H1 (cell line): ENCODE data around the gene MEF2D. TPM values are rescaled to one million over a fixed set of nuclear protein-coding genes. Genes with fewer than 3 reads are reported as not detected.

Experiments used
- CTCF ChIA-PET: fragments of 300-600 bp; sonication (Branson Sonifier 250); formaldehyde crosslinking; loops from one replicate; lab custom pipeline; 2021; ENCODE audit not compliant: partially characterized antibody; lab: Charles Lee
- POLR2A ChIA-PET: fragments of 300-600 bp; sonication (Branson Sonifier 250); formaldehyde crosslinking; loops from one replicate; lab custom pipeline; 2021; ENCODE audit warnings: inconsistent platforms; ENCODE audit not compliant: partially characterized antibody; lab: Charles Lee
- DNase-seq, 2 experiments: peaks; one replicate each; pipeline versions ENCODE4 v3.0.0 to v3.0.0-alpha.2; 2010 to 2022; ENCODE audit warnings: low spot score in 2 of 2, low read depth in 1 of 2, mixed read lengths in 1 of 2
- FAIRE-seq: peaks from 2 replicates; lab custom pipeline; 2011; peaks lifted over from hg19 to GRCh38; lab: Jason Lieb, UNC
- H2AFZ ChIP-seq: 2 replicates; pipeline ENCODE4 v1.8.1; 2012; ENCODE audit warnings: low read length, inconsistent platforms
- H2AK5ac ChIP-seq: 2 replicates; pipeline ENCODE4 v1.6.1; 2013; ENCODE audit warnings: low read depth, low read length
- H2BK120ac ChIP-seq: replicated peaks from 2 replicates; pipeline ENCODE3; 2013; ENCODE audit warnings: low read depth, low read length, inconsistent platforms
- H2BK12ac ChIP-seq: 2 replicates; pipeline ENCODE4 v1.6.1; 2013; ENCODE audit warnings: low read depth, low read length
- H2BK15ac ChIP-seq: 2 replicates; pipeline ENCODE4 v1.6.1; 2013; ENCODE audit warnings: low read length
- H2BK20ac ChIP-seq: 2 replicates; pipeline ENCODE4 v1.6.1; 2013; ENCODE audit warnings: low read length
- H2BK5ac ChIP-seq: 2 replicates; pipeline ENCODE4 v1.6.1; 2013; ENCODE audit warnings: low read depth, low read length
- H3K14ac ChIP-seq: 2 replicates; pipeline ENCODE4 v1.6.1; 2013; ENCODE audit warnings: inconsistent platforms; ENCODE audit not compliant: insufficient read length
- H3K18ac ChIP-seq: 2 replicates; pipeline ENCODE4 v1.6.1; 2013; ENCODE audit warnings: low read length; ENCODE audit errors: extremely low read depth
- H3K23ac ChIP-seq: 2 replicates; pipeline ENCODE4 v1.6.1; 2013; ENCODE audit warnings: inconsistent platforms; ENCODE audit not compliant: insufficient read length
- H3K23me2 ChIP-seq: 2 replicates; pipeline ENCODE4 v1.6.1; 2013; ENCODE audit warnings: low read depth, low read length
- H3K27ac ChIP-seq: 2 replicates; pipeline ENCODE4 v1.6.1; 2011; ENCODE audit warnings: low read depth, low read length, inconsistent platforms
- H3K27me3 ChIP-seq, 4 experiments: replicated peaks in 1 of 4; 1 replicate in 1 of 4; 2 replicates in 3 of 4; pipeline versions ENCODE4 v1.6.1 to v1.8.1; 2011 to 2013; ENCODE audit warnings: low read length in 3 of 4, mild to moderate bottlenecking in 3 of 4, inconsistent platforms in 2 of 4, mixed read lengths in 2 of 4, moderate library complexity in 1 of 4; ENCODE audit not compliant: control insufficient read depth in 3 of 4, insufficient read depth in 3 of 4; ENCODE audit errors: extremely low read depth in 1 of 4
- H3K36me3 ChIP-seq, 4 experiments: 2 replicates each; pipeline versions ENCODE4 v1.6.1 to v1.8.1; 2011 to 2013; ENCODE audit warnings: mild to moderate bottlenecking in 4 of 4, low read length in 3 of 4, moderate library complexity in 2 of 4, control low read depth in 1 of 4, inconsistent platforms in 1 of 4; ENCODE audit not compliant: insufficient read depth in 4 of 4, control insufficient read depth in 2 of 4
- H3K4ac ChIP-seq: replicated peaks from 2 replicates; pipeline ENCODE3; 2013; ENCODE audit warnings: low read length, low read depth, mixed read lengths, inconsistent platforms; ENCODE audit not compliant: insufficient read length
- H3K4me1 ChIP-seq, 4 experiments: replicated peaks in 1 of 4; 1 replicate in 1 of 4; 2 replicates in 3 of 4; pipeline versions ENCODE4 v1.6.1 to v1.8.1; 2011 to 2013; ENCODE audit warnings: low read length in 3 of 4, inconsistent platforms in 2 of 4, mixed read lengths in 1 of 4; ENCODE audit not compliant: insufficient read depth in 4 of 4, control insufficient read depth in 3 of 4
- H3K4me2 ChIP-seq, 2 experiments: 2 replicates each; pipeline versions ENCODE4 v1.6.1 to v1.8.1; 2011 to 2013; ENCODE audit warnings: low read depth in 2 of 2, low read length in 2 of 2, control low read depth in 1 of 2, inconsistent platforms in 1 of 2, mild to moderate bottlenecking in 1 of 2; ENCODE audit not compliant: insufficient read depth in 1 of 2
- H3K4me3 ChIP-seq, 4 experiments: fragments of 200-600, 300-600 bp in 1 of 4; sonication (generic), shearing (Covaris generic), sonication (Bioruptor Twin) in 1 of 4; 2 replicates each; pipeline versions ENCODE4 v1.5.1 to v1.8.1; 2011 to 2016; ENCODE audit warnings: low read length in 4 of 4, low read depth in 3 of 4, control low read depth in 2 of 4, inconsistent platforms in 2 of 4, mild to moderate bottlenecking in 2 of 4, mixed read lengths in 1 of 4, moderate library complexity in 1 of 4; ENCODE audit not compliant: insufficient read depth in 2 of 4; ENCODE audit errors: extremely low read depth in 1 of 4
- H3K56ac ChIP-seq: replicated peaks from 2 replicates; pipeline ENCODE3; 2013; ENCODE audit warnings: low read depth, mild to moderate bottlenecking, mixed read lengths, low read length, inconsistent platforms; ENCODE audit not compliant: insufficient read length
- H3K79me1 ChIP-seq: 2 replicates; pipeline ENCODE4 v1.6.1; 2013; ENCODE audit warnings: low read depth, low read length, control low read depth
- H3K79me2 ChIP-seq, 2 experiments: 2 replicates each; pipeline versions ENCODE4 v1.6.1 to v1.8.1; 2012 to 2013; ENCODE audit warnings: low read length in 2 of 2, mild to moderate bottlenecking in 2 of 2, inconsistent platforms in 1 of 2; ENCODE audit not compliant: insufficient read depth in 2 of 2, control insufficient read depth in 1 of 2
- H3K9ac ChIP-seq, 4 experiments: replicated peaks in 1 of 4; 1 replicate in 1 of 4; 2 replicates in 3 of 4; pipeline versions ENCODE4 v1.6.1 to v1.8.1; 2011 to 2013; ENCODE audit warnings: low read depth in 3 of 4, low read length in 3 of 4, control low read depth in 2 of 4, mild to moderate bottlenecking in 2 of 4, moderate library complexity in 2 of 4, inconsistent platforms in 1 of 4; ENCODE audit errors: extremely low read depth in 1 of 4
- H3K9me3 ChIP-seq, 2 experiments: 2 replicates each; pipeline versions ENCODE4 v1.6.1 to v1.8.1; 2012 to 2013; ENCODE audit warnings: mild to moderate bottlenecking in 2 of 2, moderate library complexity in 2 of 2, control low read depth in 1 of 2, inconsistent platforms in 1 of 2, low read depth in 1 of 2, low read length in 1 of 2, mixed read lengths in 1 of 2; ENCODE audit not compliant: insufficient read depth in 2 of 2
- H4K20me1 ChIP-seq, 2 experiments: replicated peaks in 1 of 2; 2 replicates each; pipeline versions ENCODE3 to v1.8.1; 2011 to 2013; ENCODE audit warnings: inconsistent platforms in 2 of 2, low read length in 2 of 2, mild to moderate bottlenecking in 1 of 2; ENCODE audit not compliant: insufficient read depth in 2 of 2, control insufficient read depth in 1 of 2
- H4K5ac ChIP-seq: 2 replicates; pipeline ENCODE4 v1.6.1; 2013; ENCODE audit warnings: low read length, low read depth, mixed read lengths, inconsistent platforms; ENCODE audit not compliant: insufficient read length
- H4K8ac ChIP-seq: 2 replicates; pipeline ENCODE4 v1.8.0; 2013; ENCODE audit warnings: mild to moderate bottlenecking, moderate library complexity, low read length, inconsistent platforms; ENCODE audit not compliant: insufficient read depth; ENCODE audit errors: extremely low read depth
- H4K91ac ChIP-seq: replicated peaks from 2 replicates; pipeline ENCODE3; 2013; ENCODE audit warnings: low read length, mixed read lengths, inconsistent platforms; ENCODE audit not compliant: insufficient read length
- BACH1 ChIP-seq: IDR thresholded peaks from 2 replicates; pipeline ENCODE4 v1.6.1; 2012; ENCODE audit warnings: low read length, improper control_type of control experiment
- JUN ChIP-seq: IDR thresholded peaks from 2 replicates; pipeline ENCODE4 v1.6.1; 2011; ENCODE audit warnings: low read depth, mild to moderate bottlenecking, improper control_type of control experiment, low read length
- JUND ChIP-seq: IDR thresholded peaks from 2 replicates; pipeline ENCODE4 v1.6.1; 2011; ENCODE audit warnings: mild to moderate bottlenecking, improper control_type of control experiment, low read length
- POLR2A ChIP-seq, 2 experiments: IDR thresholded peaks; 1 replicate in 1 of 2; 2 replicates in 1 of 2; pipeline ENCODE4 v1.6.1; 2011; ENCODE audit warnings: low read depth in 2 of 2, low read length in 2 of 2, mild to moderate bottlenecking in 2 of 2; ENCODE audit errors: control extremely low read depth in 1 of 2
- RXRA ChIP-seq: IDR thresholded peaks from 2 replicates; pipeline ENCODE4 v1.6.1; 2011; ENCODE audit warnings: low read depth, mild to moderate bottlenecking, low read length, moderate library complexity; ENCODE audit not compliant: insufficient read depth
- SUZ12 ChIP-seq: fragments of 200-600 bp; sonication (generic); IDR thresholded peaks from 2 replicates; pipeline ENCODE4 v1.6.1; 2012; ENCODE audit warnings: mild to moderate bottlenecking, inconsistent platforms, low read length, moderate library complexity, mixed read lengths
- TAF7 ChIP-seq: optimal IDR thresholded peaks from 2 replicates; pipeline ENCODE3; 2011; ENCODE audit warnings: low read depth, mild to moderate bottlenecking, inconsistent platforms, low read length, moderate library complexity, borderline replicate concordance
- WGBS, 2 experiments: shearing (Covaris generic) in 1 of 2; methylation state at CpG; one replicate each; pipeline versions ENCODE4 v1.1.6 to v1.1.7; 2013 to 2015; ENCODE audit warnings: low lambda C conversion rate in 2 of 2, mixed read lengths in 2 of 2, inconsistent platforms in 1 of 2, low coverage in 1 of 2, missing lambda C conversion rate in 1 of 2; ENCODE audit not compliant: insufficient replicate concordance in 2 of 2, insufficient coverage in 1 of 2, insufficient read length in 1 of 2; ENCODE audit errors: extremely low coverage in 1 of 2, missing lambda C conversion rate in 1 of 2; 5-methylcytosine and 5-hydroxymethylcytosine counted together
- polyA plus RNA-seq, 7 experiments: library from polyadenylated mRNA; depleted of rRNA in 3 of 7; stranded (reverse) in 5 of 7; unstranded in 2 of 7; fragments of >200 nt in 5 of 7; fragments of 200-250 nt in 2 of 7; gene quantifications; 1 replicate in 5 of 7; 2 replicates in 1 of 7; 4 replicates in 1 of 7; pipeline versions ENCODE4 v1.2.1 to v1.2.3, GENCODE V29; 2011 to 2013; ENCODE audit warnings: missing spikeins in 2 of 7, mixed read lengths in 2 of 7
- total RNA-seq: library from RNA; stranded (reverse); fragmentation: NEBNext Ultra II Directional; extraction: Animal tissue kit (Norgen Biotek cat#: 25700); gene quantifications from 2 replicates; pipeline ENCODE4 v1.2.1, GENCODE V29; 2021
- TF ChIP-seq, protein P1 (sequence below): IDR thresholded peaks from 2 replicates; pipeline ENCODE4 v1.6.1; 2012; ENCODE audit warnings: low read length, inconsistent platforms

MEF2D gene
- total and polyA plus RNA-seq, 2 of the 8 experiments (the other 6 are each of a cell fraction or from before 2014, with no cell fraction given), result 17.3 to 20.3 TPM

DNA sequence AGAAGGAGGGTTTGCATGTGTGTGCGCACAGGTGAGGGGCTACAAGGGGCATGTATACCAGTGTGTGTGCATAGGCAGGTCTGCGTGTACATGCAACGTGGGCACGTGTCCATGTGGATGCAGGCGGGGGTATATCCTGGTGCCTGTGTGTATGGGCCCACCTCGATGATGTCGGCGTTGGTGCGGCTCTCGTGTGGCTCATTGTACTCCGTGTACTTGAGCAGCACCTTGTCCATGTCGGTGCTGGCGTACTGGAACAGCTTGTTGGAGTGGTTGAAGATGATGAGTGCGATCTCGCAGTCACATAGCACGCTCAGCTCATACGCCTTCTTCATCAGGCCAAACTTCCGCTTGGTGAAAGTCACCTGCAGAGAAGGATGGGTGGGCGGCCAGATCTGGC, 18.3 kb downstream of the MEF2D start:
- Histone ChIP-seq H2BK15ac (0 out of 2 replicates have a peak overlapping the region, but pooled peaks have one; percentile 31), H3K9ac (0 out of 7 replicates have a peak overlapping the region, but pooled peaks of 1 of the 4 experiments have one; percentile 24), H2BK120ac (no peak overlapping the region), H3K79me1 (peaks cover 10% of the 10 kb centered on the region), H3K79me2 (peaks cover 0 to 18% of the 10 kb centered on the region in 2 experiments; a peak in 1 of 4 replicates), H3K4me3 (no peak overlapping the region), H2BK12ac (peak overlapping the region; percentile 11; the same call in 1 of the 2 replicates), H2AFZ (no peak overlapping the region), H2BK20ac (no peak overlapping the region), H3K14ac (no peak overlapping the region), H4K91ac (no peak overlapping the region), H4K5ac (no peak overlapping the region), H3K23ac (no peak overlapping the region), H3K4me1 (peaks cover 0 to 12% (median 8%) of the 10 kb centered on the region in 4 experiments; a peak in 5 of 7 replicates), H3K18ac (no peak overlapping the region), H4K20me1 (peaks cover 3 to 8% of the 10 kb centered on the region in 2 experiments), H2AK5ac (no peak overlapping the region), H3K56ac (no peak overlapping the region), H2BK5ac (no peak overlapping the region), H3K23me2 (no peaks in the 10 kb centered on the region), H4K8ac (no peak overlapping the region), H3K27ac (no peak overlapping the region), H3K4ac (no peak overlapping the region), H3K27me3 (no peaks in the 10 kb centered on the region), H3K36me3 (peaks cover 3 to 19% (median 11%) of the 10 kb centered on the region in 4 experiments; a peak in 7 of 8 replicates), H3K9me3 (no peaks in the 10 kb centered on the region), H3K4me2 (no peak overlapping the region)
- WGBS, 2 experiments, result 92% methylated on average over 19 of the region's 19 CpGs; no CpG with 5 or more reads in 1 of the 2 experiments
- ChIA-PET POLR2A (interaction anchor here (0.7 to 16.1 kb wide), 4 partner anchors 10 to 25 kb away, joined by 3 to 166 read pairs (median 5); partner anchors contain the start of gene MEF2D), CTCF (interaction anchor here (0.9 to 9.3 kb wide), 12 partner anchors 13 to 74 kb away, joined by 3 to 236 read pairs (median 8); partner anchors contain the start of gene MEF2D)
- DNase-seq (no peak), FAIRE-seq (no peak)
- TF ChIP-seq BACH1, result no peak
- no peak for TF ChIP-seq SUZ12
- no peak for TF ChIP-seq JUN
- no peak for TF ChIP-seq POLR2A (IDR thresholded peaks at IDR 0.05; ENCODE audit: control extremely low read depth in 1 of 2, low read depth in 2 of 2, low read length in 2 of 2)
- TF ChIP-seq, protein P1, sequence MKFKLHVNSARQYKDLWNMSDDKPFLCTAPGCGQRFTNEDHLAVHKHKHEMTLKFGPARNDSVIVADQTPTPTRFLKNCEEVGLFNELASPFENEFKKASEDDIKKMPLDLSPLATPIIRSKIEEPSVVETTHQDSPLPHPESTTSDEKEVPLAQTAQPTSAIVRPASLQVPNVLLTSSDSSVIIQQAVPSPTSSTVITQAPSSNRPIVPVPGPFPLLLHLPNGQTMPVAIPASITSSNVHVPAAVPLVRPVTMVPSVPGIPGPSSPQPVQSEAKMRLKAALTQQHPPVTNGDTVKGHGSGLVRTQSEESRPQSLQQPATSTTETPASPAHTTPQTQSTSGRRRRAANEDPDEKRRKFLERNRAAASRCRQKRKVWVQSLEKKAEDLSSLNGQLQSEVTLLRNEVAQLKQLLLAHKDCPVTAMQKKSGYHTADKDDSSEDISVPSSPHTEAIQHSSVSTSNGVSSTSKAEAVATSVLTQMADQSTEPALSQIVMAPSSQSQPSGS, result no peak
- TF ChIP-seq RXRA, result no peak
- TF ChIP-seq TAF7, result no peak
- TF ChIP-seq JUND, result no peak
